H1 (cell line): ENCODE results near the gene VAV2. TPM values are rescaled to one million over a fixed set of nuclear protein-coding genes. Genes with fewer than 3 reads are reported as not detected.

Experiments used
- CHD1 ChIP-seq: IDR thresholded peaks from 2 replicates; pipeline ENCODE4 v1.6.1; 2012; ENCODE audit warnings: low read depth, low read length, improper control_type of control experiment
- E2F6 ChIP-seq: IDR thresholded peaks from 2 replicates; pipeline ENCODE4 v1.6.1; 2012; ENCODE audit warnings: inconsistent platforms
- RXRA ChIP-seq: IDR thresholded peaks from 2 replicates; pipeline ENCODE4 v1.6.1; 2011; ENCODE audit warnings: low read depth, mild to moderate bottlenecking, low read length, moderate library complexity; ENCODE audit not compliant: insufficient read depth
- SP1 ChIP-seq: IDR thresholded peaks from 2 replicates; pipeline ENCODE4 v1.6.1; 2011; ENCODE audit warnings: low read depth, low read length
- TAF7 ChIP-seq: optimal IDR thresholded peaks from 2 replicates; pipeline ENCODE3; 2011; ENCODE audit warnings: low read depth, mild to moderate bottlenecking, inconsistent platforms, low read length, moderate library complexity, borderline replicate concordance
- polyA plus RNA-seq, 7 experiments: library from polyadenylated mRNA; depleted of rRNA in 3 of 7; stranded (reverse) in 5 of 7; unstranded in 2 of 7; fragments of >200 nt in 5 of 7; fragments of 200-250 nt in 2 of 7; gene quantifications; 1 replicate in 5 of 7; 2 replicates in 1 of 7; 4 replicates in 1 of 7; pipeline versions ENCODE4 v1.2.1 to v1.2.3, GENCODE V29; 2011 to 2013; ENCODE audit warnings: missing spikeins in 2 of 7, mixed read lengths in 2 of 7
- total RNA-seq: library from RNA; stranded (reverse); fragmentation: NEBNext Ultra II Directional; extraction: Animal tissue kit (Norgen Biotek cat#: 25700); gene quantifications from 2 replicates; pipeline ENCODE4 v1.2.1, GENCODE V29; 2021

The VAV2 gene
- total and polyA plus RNA-seq, 2 of the 8 experiments (the other 6 are each of a cell fraction or from before 2014, with no cell fraction given), result 13.6 to 37.6 TPM

GRCh38 chr9:133833388-133834025 lies 158.6 kb downstream of the VAV2 start (continued):
- TF ChIP-seq E2F6 (no peak), CHD1 (no peak), RXRA (no peak), TAF7 (no peak), SP1 (no peak)
